ENCODE data around the gene HDAC11. TPM values are rescaled to one million over a fixed set of nuclear protein-coding genes. Genes with fewer than 3 reads are reported as not detected.

Gene HDAC11
- total and polyA plus RNA-seq, 9 of the 15 experiments (the other 6 are each of a cell fraction or from before 2014, with no cell fraction given): 0.60 to 6.0 (median 4.5) TPM

- TF ChIP-seq SPI1 (IDR thresholded peaks at IDR 0.05; ENCODE audit: borderline replicate concordance, low read depth, low read length): 0 out of 2 replicates have a peak, but pooled peaks have one; percentile 1
- no peak for TF ChIP-seq DACH1 (IDR thresholded peaks at IDR 0.05; ENCODE audit: partially characterized antibody)
- peak; percentile 79 for TF ChIP-seq MBD2 (IDR thresholded peaks at IDR 0.05; ENCODE audit: borderline replicate concordance, low read depth)
- TF ChIP-seq HEY1 (CRISPR knock-in tag; IDR thresholded peaks at IDR 0.05; ENCODE audit: borderline replicate concordance): peak; percentile 71; the same call in 1 of the 2 replicates
- TF ChIP-seq SRF (CRISPR knock-in tag; IDR thresholded peaks at IDR 0.05): peak in 1 of 2 experiments; percentile 81; a peak in 1 of 4 replicates
- no peak for TF ChIP-seq ZNF668 (CRISPR knock-in tag; IDR thresholded peaks at IDR 0.05)
- no peak for TF ChIP-seq ZBTB8A (IDR thresholded peaks at IDR 0.05; ENCODE audit: partially characterized antibody)
- TF ChIP-seq MCM7 (IDR thresholded peaks at IDR 0.05): no peak
- 0 out of 2 replicates have a peak, but pooled peaks have one; percentile 73 for TF ChIP-seq CBX1 (IDR thresholded peaks at IDR 0.05; ENCODE audit: low read depth)
- TF ChIP-seq TBL1XR1 (IDR thresholded peaks at IDR 0.05; ENCODE audit: low read length in 2 of 2): peak; percentile 94 to 96
- TF ChIP-seq CXXC5 (CRISPR knock-in tag; IDR thresholded peaks at IDR 0.05): peak; percentile 100
- TF ChIP-seq TCF7L2 (IDR thresholded peaks at IDR 0.05; ENCODE audit: low read depth, low read length): no peak
- TF ChIP-seq CTCFL (IDR thresholded peaks at IDR 0.05; ENCODE audit: borderline replicate concordance, insufficient read depth, low read depth, low read length, poor library complexity, severe bottlenecking): no peak
- TF ChIP-seq POLR2A (conservative IDR thresholded peaks at IDR 0.05): 0 out of 2 replicates have a peak, but pooled peaks have one; percentile 30
- TF ChIP-seq POLR3G (IDR thresholded peaks at IDR 0.05; ENCODE audit: extremely low read depth, insufficient read length, insufficient replicate concordance): no peak
- peak; percentile 95 for TF ChIP-seq ZBTB7A (IDR thresholded peaks at IDR 0.05; ENCODE audit: borderline replicate concordance, control insufficient read depth, low read depth, low read length)
- TF ChIP-seq HLTF (IDR thresholded peaks at IDR 0.05): no peak
- no peak for TF ChIP-seq NFXL1 (CRISPR knock-in tag; IDR thresholded peaks at IDR 0.05)
- TF ChIP-seq COPS2 (conservative IDR thresholded peaks at IDR 0.05): no peak
- TF ChIP-seq MTF1 (CRISPR knock-in tag; IDR thresholded peaks at IDR 0.05; ENCODE audit: borderline replicate concordance): no peak
- TF ChIP-seq ETV5 (CRISPR knock-in tag; IDR thresholded peaks at IDR 0.05; ENCODE audit: low read depth): peak; percentile 72
- no peak for TF ChIP-seq NR3C1 (CRISPR knock-in tag; IDR thresholded peaks at IDR 0.05)
- no peak for TF ChIP-seq SETDB1 (IDR thresholded peaks at IDR 0.05; ENCODE audit: low read length)
- no peak for TF ChIP-seq ZNF830 (CRISPR knock-in tag; IDR thresholded peaks at IDR 0.05)
- TF ChIP-seq SIX5 (IDR thresholded peaks at IDR 0.05; ENCODE audit: borderline replicate concordance in 1 of 2, insufficient read depth in 1 of 2, low read depth in 1 of 2, low read length in 2 of 2): no peak
Measured at GRCh38 chr3:13484851-13485590, 4.9 kb downstream of the HDAC11 start (continued).

Data from K562 (cell line).